HG03558 (cell line): ENCODE data around the gene SHE.

Experiments
- ATAC-seq: cut with Tn5 transposase; IDR thresholded peaks from one replicate; pipeline ENCODE4 v1.9.1; 2021; ENCODE audit warnings: moderate number of reproducible peaks; ENCODE audit not compliant: unreplicated experiment; ENCODE audit errors: extremely low read depth

Gene SHE

DNA sequence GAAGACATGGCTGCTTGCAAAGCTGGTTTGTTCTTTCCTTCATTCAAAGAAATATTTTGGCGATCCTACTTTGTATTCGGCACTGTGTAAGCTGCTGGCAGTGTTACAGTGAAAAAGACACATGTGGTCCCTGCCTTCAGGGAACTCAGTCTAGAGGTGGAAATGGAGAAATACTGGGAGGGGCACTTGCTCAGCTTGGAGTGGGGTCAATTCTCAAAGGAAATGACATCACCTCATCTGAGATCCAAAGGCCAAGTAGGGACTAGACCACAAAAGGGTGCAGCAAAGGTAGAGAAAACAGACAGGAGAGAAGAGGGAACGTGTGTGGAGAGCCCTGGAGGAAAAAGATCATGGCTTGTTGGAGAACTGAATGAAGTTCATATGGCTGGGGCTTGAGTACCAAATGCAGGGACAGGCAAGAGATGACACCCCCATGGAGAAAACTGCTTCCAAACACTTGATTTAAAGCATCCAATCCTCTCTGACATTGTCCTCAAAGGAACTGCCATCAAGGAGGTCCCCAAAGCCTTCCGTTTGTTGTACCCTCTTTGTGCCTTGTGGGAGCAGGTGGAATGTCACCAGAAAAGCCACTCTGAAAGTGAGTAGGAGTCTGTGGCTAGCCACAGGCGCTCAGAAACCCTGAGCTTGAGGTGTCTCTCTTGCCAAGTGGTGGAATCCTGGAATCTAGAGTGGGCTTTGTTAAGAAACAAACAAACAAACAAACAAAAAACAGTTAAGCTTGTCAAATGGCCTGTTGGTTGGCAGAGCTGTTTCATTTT is 48.4 kb downstream of the SHE start:
- ATAC-seq, result no peak

DNA sequence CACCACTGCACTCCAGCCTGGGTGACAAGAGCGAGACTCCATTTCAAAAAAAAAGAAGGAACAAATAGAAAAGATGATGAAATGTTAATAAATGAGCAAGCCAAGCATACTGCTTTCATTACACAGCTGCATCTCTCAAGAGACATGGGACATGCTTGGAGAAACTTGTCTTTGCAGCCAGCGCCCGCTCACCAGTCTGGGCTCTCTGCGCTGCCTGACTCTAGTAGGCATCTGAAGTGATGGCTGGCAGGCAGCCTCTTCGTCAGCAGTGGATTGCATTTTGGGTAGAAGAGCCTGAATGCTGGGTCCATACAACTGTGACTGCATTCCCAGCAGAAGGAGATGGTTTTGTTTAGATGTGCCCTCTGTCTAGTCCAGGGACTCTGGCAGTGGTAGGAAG is 49.1 kb downstream of the SHE start:
- ATAC-seq, result no peak

DNA sequence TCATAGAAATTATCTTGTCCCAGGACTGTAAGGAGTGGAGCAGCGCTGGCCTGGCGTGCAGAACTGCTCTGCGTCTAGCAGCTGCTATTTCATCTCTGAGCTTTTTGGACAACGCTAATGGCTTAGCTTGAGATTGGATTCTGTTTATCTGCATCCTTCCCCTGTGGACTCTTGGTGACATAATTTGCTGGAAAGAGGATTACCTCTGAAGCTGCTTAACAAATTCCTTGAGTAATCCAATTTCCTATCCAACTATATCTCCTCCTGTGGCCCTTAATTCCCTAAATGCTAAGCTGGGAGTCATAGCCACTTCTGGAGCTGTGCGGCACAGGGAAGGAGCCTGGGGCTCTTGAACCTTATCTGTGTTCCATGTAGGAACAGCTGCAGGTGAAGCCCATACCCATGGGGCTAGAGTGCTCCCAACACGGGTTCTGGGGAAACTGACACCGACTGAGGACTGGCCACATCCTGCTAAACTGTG is 53.8 kb downstream of the SHE start:
- no peak for ATAC-seq

DNA sequence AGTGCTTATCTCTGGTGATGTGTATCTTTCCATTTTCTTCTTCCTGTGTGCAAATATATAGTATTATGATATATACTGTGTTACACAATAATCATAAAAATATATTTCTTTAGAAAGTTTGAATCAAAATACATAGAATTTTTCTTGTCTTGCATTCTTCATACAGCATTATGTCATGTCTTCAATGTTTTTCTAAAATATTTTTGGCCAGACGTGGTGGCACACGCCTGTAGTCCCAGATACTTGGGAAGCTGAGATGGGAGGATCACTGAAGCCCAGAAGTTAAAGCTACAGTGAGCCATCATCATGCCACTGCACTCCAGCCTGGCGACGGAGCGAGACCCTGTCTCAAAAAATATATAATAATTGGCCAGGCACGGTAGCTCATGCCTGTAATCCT is 55.4 kb downstream of the SHE start:
- no peak for ATAC-seq

DNA sequence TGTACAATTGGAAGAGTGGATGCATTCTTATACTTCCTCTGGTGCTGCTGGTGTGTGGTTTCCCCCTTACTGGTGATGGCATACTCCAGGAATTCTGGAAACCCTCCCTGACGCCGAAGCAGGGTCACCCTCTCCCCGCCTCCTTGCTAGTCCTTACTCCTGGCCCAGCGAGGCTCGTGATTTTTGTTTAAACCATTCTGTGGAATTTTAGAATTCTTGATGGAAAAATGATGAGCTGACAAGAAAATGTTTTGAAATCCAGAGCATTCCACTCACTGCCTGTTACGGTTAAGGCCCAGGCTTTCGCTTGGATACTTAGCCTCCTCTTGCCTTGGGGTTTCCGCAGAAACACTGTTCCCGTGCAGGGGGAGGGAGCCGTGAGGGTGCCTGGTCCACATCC is 55.9 kb downstream of the SHE start:
- ATAC-seq, result no peak

DNA sequence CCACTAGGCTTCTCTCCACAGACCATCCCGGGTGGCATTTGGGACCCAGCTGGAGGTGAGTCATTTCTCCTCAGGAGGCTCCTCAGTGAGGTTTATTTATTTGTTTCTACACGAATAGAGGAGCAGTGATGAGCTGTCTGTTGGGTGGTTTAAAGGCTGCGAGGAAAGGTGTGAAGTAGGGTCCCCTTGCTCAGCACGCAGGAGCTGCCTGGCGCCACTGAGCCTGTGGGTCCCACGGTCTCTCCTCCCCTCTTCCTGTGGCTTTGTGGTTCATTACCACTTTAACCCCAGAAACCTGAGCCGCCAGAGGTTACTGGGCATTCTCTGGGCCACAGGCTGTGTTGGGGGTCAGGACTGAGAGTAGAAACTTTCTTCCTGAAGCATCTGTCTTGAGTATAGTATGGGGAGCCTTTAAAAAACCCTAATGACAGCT is 57.2 kb downstream of the SHE start:
- no peak for ATAC-seq

DNA sequence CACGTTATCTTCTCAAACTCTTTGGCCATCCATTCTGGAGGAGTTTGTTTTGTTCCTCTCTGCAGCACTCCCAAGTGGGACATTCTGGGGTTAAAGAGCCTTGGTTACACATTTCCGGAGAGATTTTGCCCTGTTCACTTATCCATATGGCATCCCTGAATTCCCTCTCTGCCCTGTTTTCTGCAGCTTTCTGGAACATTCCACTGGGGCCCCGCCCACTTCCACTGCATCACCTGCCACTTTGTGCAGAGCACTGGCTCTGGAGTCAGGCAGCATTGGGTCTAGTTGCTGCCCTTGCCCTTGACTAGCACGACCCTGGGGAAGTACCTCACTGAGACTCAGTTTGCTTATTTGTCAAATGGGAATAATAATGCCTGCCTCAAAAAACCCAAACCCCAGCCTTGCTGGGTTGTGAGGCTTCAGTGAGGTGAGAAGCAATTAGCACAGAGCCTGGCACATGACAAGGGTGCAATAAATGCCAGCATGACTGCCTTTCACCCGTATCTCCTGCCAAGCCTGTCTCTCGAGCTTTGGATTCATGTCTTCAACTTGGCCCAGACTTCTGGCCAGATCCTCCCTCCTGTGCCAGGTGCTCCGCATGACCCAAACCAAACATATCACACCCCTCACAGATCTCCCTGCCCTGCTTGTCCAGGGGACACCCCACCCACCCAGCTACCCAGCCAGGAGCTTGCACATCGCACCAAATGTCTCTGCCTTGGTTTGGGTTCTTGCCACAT is 58.8 kb downstream of the SHE start:
- ATAC-seq, result no peak

DNA sequence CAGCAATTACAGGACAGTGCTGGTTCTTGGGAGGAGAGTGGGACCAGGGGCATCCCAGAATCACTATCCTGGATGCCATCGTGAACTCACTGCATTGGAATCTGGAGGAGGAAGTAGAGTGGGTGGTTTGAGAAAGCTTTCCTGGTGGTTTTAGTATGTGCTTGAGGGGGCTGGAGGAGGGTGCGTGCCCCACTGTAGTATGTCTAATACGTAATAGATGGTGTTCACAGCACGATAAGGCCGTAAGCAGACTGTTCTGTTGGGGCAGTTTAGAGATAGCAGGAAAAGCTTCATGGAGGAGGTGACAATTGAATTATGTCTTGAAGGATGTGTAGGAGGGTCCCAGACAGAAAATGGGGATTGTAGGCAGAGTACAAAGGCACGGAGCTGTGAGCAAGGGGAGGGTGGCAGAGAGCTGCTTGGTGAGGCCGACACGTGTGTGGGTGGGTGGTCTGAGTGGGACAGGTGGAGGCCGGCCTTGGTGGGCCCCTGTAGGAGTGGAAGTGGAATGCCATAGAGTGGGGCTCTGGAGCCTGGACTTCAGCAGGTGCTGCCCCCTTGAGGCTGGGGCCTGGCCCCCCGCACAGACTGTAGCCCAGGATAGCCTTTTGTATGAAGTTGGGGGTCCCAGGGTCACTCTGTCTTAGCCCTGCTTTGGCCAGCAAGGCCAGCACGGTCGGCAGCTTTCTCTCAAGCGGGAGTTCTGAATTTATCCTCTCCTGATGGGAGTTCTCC is 60.0 kb downstream of the SHE start:
- ATAC-seq, result no peak

DNA sequence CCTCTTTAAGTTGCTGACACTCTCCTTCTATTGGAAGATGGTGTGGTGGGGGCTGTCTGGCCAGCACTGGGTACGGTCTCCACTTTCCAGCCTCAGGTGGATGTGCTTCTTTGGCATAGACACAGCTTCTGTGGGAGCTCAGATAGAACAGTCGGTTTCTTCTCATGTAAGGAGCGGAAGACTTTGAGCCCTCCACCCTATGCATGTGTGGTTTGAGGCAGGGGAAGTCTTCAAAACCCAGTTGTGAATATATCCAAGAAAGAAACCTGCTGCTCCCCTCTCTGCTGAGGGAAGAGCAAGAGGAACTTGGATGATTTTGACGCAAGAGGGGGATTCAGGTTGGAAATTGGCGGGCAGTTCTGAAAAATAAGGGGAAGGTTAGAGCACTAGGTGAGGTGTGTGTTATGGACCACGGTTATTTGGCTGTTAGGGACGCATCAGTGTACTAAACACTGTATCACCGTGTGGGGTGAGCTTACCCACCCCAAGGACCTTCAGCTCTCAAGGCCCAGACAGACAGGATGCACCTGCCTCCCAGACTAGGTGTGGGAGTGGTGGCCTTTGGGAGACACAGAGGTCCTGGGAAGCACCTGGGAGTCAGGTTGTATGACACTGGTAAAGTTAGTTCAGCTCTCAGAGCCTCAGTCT is 60.8 kb downstream of the SHE start:
- no peak for ATAC-seq

DNA sequence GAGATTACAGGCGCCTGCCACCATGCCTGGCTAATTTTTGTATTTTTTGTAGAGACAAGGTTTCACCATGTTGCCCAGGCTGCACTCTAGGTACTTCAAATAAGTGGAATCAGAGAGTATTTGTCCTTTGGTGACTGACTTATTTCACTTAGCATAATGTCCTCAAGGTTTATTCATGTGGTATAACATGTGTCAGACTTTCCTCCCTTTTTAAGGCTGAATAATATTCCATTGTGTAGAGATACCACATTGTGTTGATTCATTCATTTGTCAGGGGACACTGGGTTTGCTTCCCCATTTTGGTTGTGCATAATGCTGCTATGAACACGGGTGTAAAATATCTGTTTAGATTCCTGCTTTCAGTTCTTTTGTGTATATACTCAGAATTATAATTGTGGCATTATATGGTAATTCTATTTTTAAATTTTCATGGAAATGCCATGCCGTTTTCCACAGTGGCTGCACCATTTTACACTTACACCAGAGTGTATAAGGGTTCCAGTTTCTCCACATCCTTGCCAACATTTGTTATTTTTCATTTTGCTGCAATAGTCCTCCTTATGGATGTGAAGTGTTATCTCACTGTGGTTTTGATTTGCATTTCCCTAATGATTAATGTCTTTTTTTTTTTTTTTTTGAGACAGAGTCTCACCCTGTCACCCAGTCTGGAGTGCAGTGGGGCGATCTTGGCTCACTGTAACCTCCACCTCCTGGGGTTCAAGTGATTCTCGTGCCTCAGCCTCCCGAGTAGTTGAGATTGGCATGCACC is 62.0 kb downstream of the SHE start:
- no peak for ATAC-seq

DNA sequence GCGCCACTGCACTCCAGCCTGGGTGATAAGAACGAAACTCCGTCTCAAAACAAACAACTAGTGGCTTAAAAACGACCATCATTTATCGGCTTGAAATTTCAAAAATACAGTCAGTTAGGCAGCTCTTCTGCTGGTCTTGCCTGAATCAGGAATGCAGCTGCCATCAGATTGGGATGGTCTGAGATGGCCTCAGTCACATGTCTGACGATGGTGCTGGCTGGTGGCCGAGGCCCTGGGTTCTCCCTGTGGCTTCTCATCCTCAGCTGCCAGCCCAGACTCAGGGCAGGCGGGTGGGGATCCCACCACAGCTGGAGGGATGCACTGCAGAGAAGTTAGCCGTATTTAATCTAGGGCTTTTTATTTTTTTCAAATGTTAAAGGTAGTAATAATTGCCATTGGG is 65.8 kb downstream of the SHE start:
- ATAC-seq, result no peak

DNA sequence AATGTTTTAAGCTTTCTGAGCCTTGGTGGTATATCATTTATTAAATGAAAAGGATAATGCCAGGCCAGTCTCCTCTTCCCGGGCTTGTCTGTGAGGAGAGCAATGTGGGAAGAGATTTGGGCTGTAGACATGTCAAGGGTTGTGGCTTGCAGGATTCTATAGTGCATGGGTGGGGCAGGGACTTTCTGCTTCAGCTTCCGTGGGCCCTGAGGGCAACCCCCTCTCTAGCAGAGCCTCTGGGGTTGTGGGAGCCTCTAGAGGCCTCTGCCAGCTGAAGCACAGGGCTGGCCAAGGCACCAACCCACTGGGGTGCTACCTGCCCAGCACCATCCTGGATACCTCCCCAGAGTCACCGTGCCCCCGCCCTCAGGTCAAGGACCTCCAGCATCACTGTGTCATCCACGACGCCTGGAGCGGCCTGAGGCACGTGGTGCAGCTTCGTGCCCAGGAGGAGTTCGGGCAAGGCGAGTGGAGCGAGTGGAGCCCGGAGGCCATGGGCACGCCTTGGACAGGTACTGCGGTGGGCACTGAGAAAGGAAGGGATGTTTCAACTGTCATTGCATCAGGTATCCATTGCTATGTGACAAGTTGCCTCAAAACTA is 66.5 kb downstream of the SHE start:
- no peak for ATAC-seq

DNA sequence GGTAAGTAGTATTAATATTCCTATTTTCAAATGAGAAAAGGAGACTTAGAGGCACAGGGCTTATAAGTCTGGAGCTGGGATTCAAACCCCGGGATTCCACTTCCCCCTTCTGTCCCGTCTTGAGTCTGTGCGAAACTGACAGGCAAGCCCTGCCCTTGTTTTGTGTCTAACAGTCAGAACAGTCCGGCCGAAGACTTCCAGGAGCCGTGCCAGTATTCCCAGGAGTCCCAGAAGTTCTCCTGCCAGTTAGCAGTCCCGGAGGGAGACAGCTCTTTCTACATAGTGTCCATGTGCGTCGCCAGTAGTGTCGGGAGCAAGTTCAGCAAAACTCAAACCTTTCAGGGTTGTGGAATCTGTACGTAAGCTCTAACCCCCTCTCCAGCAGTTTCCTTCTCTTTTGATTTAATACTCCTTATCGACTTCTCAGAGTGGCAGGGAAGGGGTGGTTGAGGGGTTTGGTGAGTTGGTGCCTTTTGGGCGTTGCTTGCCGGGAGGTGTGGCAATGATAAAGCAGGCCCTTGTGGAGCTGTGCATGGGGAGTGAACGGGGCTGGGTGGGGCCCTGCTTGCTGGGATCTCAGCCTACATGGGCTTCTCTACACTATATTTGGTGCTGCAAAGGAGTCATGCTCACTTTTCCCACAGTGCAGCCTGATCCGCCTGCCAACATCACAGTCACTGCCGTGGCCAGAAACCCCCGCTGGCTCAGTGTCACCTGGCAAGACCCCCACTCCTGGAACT is 67.7 kb downstream of the SHE start:
- ATAC-seq, result no peak

DNA sequence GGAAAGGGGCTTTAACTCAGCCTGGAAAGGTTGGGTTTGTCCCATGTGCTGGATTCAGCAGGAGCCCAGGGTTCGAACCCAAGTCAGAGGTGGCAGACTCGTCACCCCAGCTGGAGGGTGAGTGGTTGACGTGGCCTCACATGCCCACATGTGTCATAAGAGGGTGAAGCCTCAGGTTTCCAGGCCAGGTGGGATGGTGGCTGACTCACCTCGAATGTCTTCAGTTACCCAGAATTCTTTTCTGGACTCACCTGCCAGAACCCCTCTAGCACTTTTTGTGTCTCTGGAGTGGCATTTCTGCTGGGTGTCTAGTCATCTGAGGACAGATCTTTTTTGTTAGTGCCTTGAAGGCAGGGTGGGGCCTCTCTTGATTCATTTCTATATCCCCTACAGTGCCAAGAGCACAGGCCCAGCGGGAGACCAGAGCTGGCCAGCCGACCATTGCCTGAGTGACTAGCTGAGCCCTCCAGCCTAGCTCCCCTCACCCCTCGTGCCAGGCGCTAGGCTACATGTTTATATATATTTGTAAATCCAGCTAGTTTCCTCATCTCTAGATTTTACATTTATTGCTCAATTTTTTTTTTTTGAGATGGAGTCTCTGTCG is 68.9 kb downstream of the SHE start:
- no peak for ATAC-seq

DNA sequence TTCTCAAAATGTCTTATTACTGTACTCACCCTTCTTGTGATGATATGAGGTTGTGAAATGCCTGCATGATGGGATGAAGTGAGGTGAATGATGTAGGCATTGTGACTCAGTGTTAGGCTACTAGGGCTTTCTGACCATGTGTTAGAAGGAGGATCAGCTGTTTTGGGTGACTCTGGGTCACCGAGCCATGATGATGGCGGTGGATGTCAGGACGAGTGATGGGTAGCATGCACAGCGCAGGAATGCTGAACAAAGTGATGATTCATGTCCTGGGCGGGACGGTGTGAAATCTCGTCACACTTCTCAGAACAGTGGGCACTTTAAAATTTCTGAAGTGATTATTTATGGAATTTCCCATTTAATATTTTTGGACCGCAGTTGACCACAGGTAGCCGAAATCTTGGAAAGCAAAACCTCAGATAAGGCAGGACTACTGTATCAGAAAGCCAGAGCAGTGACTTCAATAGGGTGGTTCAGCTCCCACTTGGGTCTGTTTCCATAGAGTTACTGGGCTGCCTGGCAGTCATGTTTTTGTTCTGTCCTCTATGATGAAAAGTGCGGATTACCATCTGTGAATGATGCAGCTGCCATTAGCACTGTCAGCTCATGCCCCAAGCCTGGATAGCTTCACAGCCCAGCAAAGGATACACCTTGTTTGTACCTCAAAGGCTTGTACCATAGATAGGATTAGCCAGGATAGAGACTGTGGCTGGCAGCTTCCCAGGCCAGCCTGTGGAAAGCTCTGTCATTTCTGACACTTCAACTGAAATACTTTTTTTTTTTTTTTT is 70.4 kb downstream of the SHE start:
- ATAC-seq, result no peak

DNA sequence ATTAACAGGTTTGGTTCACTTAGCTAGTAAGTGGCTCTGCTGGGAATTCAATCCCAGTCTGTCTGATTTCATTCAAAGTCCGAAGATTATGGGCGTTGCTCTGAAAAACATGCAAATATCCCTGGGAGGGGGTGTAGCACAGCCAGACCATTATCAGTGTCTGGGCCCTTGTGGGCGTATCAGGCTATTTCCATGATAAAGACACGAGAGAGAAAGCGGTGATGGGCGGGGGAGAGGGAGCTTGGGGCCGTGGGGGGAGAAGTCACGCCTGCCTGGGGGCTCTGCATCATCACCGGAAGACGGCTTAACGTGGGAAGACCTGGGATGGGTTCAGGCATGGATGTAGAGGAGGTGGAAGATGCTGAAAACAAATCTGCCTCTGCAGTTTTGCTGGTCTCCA is 71.3 kb downstream of the SHE start:
- no peak for ATAC-seq

DNA sequence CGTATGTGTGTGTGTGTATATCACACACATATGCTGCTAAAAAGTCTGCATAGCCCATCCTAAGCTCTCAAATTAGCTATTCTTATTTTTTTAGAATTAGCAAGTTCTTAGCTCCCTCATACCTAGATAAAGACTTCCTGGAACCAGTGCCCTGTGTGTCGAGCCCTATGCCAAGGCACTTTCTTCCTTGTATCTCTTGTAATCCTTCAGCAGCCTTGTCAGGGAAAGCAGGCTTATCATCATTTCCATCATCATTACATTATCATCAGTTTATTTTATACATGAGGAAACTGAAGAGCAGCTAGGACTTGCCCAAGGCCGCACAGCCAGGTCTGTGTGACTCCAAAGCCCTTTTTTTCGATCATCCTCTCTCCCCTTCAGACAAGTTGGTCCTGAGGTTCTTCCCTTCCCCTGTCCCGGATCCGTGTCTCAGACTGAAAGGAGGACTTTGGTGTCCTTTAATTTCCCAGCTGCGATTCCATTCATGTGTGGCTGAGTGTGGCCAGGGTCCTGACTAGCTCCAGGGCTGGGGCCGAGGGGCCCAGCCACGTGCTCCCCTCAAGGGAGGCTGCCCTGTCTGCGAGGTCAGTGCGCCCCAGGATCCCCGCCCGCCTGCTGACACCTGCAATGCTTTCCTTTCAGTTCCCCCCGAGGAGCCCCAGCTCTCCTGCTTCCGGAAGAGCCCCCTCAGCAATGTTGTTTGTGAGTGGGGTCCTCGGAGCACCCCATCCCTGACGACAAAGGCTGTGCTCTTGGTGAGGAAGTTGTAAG is 72.2 kb downstream of the SHE start:
- no peak for ATAC-seq
